Mesenchymal stem cell (in vitro differentiated cells and primary cell): Measurements from ENCODE around the gene MGP.

ENCODE experiments used
- DNase-seq: peaks from one replicate; pipeline ENCODE4 v3.0.0-alpha.2; 2013
- H2AFZ ChIP-seq: one replicate; pipeline ENCODE4 v1.6.1; 2013; ENCODE audit warnings: low read depth, mild to moderate bottlenecking, control low read depth, inconsistent platforms, low read length, moderate library complexity
- H2AK5ac ChIP-seq: 2 replicates; pipeline ENCODE4 v1.6.1; 2013; ENCODE audit warnings: low read length, moderate library complexity, mild to moderate bottlenecking, inconsistent platforms; ENCODE audit not compliant: severe bottlenecking
- H2BK120ac ChIP-seq: one replicate; pipeline ENCODE4 v1.6.1; 2013; ENCODE audit warnings: low read depth, mild to moderate bottlenecking, inconsistent platforms, low read length, moderate library complexity
- H2BK12ac ChIP-seq, 2 experiments: one replicate each; pipeline ENCODE4 v1.6.1; 2013; ENCODE audit warnings: inconsistent platforms in 2 of 2, low read length in 2 of 2, mild to moderate bottlenecking in 2 of 2, moderate library complexity in 2 of 2, control low read depth in 1 of 2
- H2BK15ac ChIP-seq: one replicate; pipeline ENCODE4 v1.6.1; 2013; ENCODE audit warnings: mild to moderate bottlenecking, low read depth, inconsistent platforms; ENCODE audit not compliant: poor library complexity, severe bottlenecking
- H2BK5ac ChIP-seq: 2 replicates; pipeline ENCODE4 v1.6.1; 2013; ENCODE audit warnings: low read depth, mild to moderate bottlenecking, low read length, control low read depth, inconsistent platforms; ENCODE audit not compliant: poor library complexity, severe bottlenecking
- H3K14ac ChIP-seq, 2 experiments: one replicate each; pipeline ENCODE4 v1.6.1; 2013; ENCODE audit warnings: inconsistent platforms in 2 of 2, low read length in 2 of 2, control low read depth in 1 of 2, mild to moderate bottlenecking in 1 of 2, moderate library complexity in 1 of 2
- H3K18ac ChIP-seq, 2 experiments: one replicate each; pipeline ENCODE4 v1.6.1; 2013; ENCODE audit warnings: inconsistent platforms in 2 of 2, low read length in 2 of 2, control low read depth in 1 of 2, low read depth in 1 of 2, mild to moderate bottlenecking in 1 of 2
- H3K23ac ChIP-seq, 2 experiments: one replicate each; pipeline ENCODE4 v1.6.1; 2013; ENCODE audit warnings: inconsistent platforms in 2 of 2, low read length in 2 of 2, mild to moderate bottlenecking in 2 of 2, moderate library complexity in 2 of 2, control low read depth in 1 of 2
- H3K27ac ChIP-seq: 2 replicates; pipeline ENCODE4 v1.5.1; 2013; ENCODE audit warnings: mild to moderate bottlenecking, moderate library complexity, low read length, control low read depth, inconsistent platforms; ENCODE audit not compliant: poor library complexity, severe bottlenecking
- H3K27me3 ChIP-seq, 2 experiments: 2 replicates each; pipeline versions ENCODE4 v1.6.1 to v1.7.0; 2013; ENCODE audit warnings: low read length in 2 of 2, mild to moderate bottlenecking in 2 of 2, moderate library complexity in 2 of 2, control low read depth in 1 of 2, inconsistent platforms in 1 of 2; ENCODE audit not compliant: control insufficient read depth in 1 of 2, insufficient read depth in 1 of 2
- H3K36me3 ChIP-seq, 2 experiments: 2 replicates each; pipeline versions ENCODE4 v1.6.1 to v1.7.0; 2013; ENCODE audit warnings: low read length in 2 of 2, control low read depth in 1 of 2, inconsistent platforms in 1 of 2, low read depth in 1 of 2, mild to moderate bottlenecking in 1 of 2; ENCODE audit not compliant: insufficient read depth in 2 of 2, control insufficient read depth in 1 of 2
- H3K4ac ChIP-seq, 2 experiments: one replicate each; pipeline ENCODE4 v1.6.1; 2013; ENCODE audit warnings: inconsistent platforms in 2 of 2, low read length in 2 of 2, mild to moderate bottlenecking in 2 of 2, moderate library complexity in 2 of 2, control low read depth in 1 of 2, low read depth in 1 of 2
- H3K4me1 ChIP-seq: 2 replicates; pipeline ENCODE4 v1.6.1; 2013; ENCODE audit warnings: low read depth, low read length, control low read depth; ENCODE audit not compliant: control insufficient read depth, insufficient read depth
- H3K4me2 ChIP-seq: 2 replicates; pipeline ENCODE4 v1.6.1; 2013; ENCODE audit warnings: low read length, mild to moderate bottlenecking, inconsistent platforms; ENCODE audit not compliant: poor library complexity, severe bottlenecking
- H3K4me3 ChIP-seq, 2 experiments: 2 replicates each; pipeline versions ENCODE4 v1.5.1 to v1.7.0; 2013; ENCODE audit warnings: low read length in 2 of 2, mild to moderate bottlenecking in 2 of 2, control low read depth in 1 of 2, low read depth in 1 of 2; ENCODE audit not compliant: insufficient read depth in 1 of 2
- H3K79me1 ChIP-seq: replicated peaks from 2 replicates; pipeline ENCODE4 v1.6.1; 2013; ENCODE audit warnings: mild to moderate bottlenecking, control low read depth, low read length, inconsistent platforms; ENCODE audit not compliant: poor library complexity, severe bottlenecking
- H3K9ac ChIP-seq: 2 replicates; pipeline ENCODE4 v1.7.0; 2013; ENCODE audit warnings: mild to moderate bottlenecking, low read length, moderate library complexity
- H3K9me3 ChIP-seq: 2 replicates; pipeline ENCODE4 v1.7.0; 2013; ENCODE audit warnings: mild to moderate bottlenecking, low read length; ENCODE audit not compliant: control insufficient read depth
- H4K8ac ChIP-seq: one replicate; pipeline ENCODE4 v1.6.1; 2013; ENCODE audit warnings: inconsistent platforms, mild to moderate bottlenecking, low read length, moderate library complexity
- H4K91ac ChIP-seq: one replicate; pipeline ENCODE4 v1.6.1; 2013; ENCODE audit warnings: mild to moderate bottlenecking, low read length, inconsistent platforms
- WGBS: methylation state at CpG from one replicate; pipeline ENCODE4 v1.1.7; 2013; ENCODE audit warnings: mixed read lengths; 5-methylcytosine and 5-hydroxymethylcytosine counted together

The MGP gene

GRCh38 chr12:14892726-14893505 lies 7.3 kb upstream of the MGP start:
- H2BK5ac ChIP-seq: no peak overlapping the region
- no peaks in the 10 kb centered on the region for H3K79me1 ChIP-seq
- H4K91ac ChIP-seq: no peak overlapping the region
- H2BK120ac ChIP-seq: no peak overlapping the region
- no peak overlapping the region for H2AK5ac ChIP-seq
- H3K9ac ChIP-seq: peak overlapping the region; percentile 28
- H3K4me3 ChIP-seq: no peak overlapping the region
- H3K9me3 ChIP-seq: no peaks in the 10 kb centered on the region
- H3K27me3 ChIP-seq: no peaks in the 10 kb centered on the region
- no peak overlapping the region for H3K27ac ChIP-seq
- no peak overlapping the region for H3K4ac ChIP-seq
- H3K23ac ChIP-seq: no peak overlapping the region
- no peak for DNase-seq
- no peak overlapping the region for H2BK15ac ChIP-seq
- H3K4me2 ChIP-seq: no peak overlapping the region
- H3K36me3 ChIP-seq: no peaks in the 10 kb centered on the region
- H4K8ac ChIP-seq: no peak overlapping the region
- H3K14ac ChIP-seq: no peak overlapping the region
- H2BK12ac ChIP-seq: no peak overlapping the region
- 89% methylated on average over 6 of the region's 7 CpGs for WGBS
- H3K18ac ChIP-seq: no peak overlapping the region
- no peak overlapping the region for H2AFZ ChIP-seq
- no peaks in the 10 kb centered on the region for H3K4me1 ChIP-seq

GRCh38 chr12:14890701-14891100 lies 5.0 kb upstream of the MGP start:
- Histone ChIP-seq H2BK5ac (no peak overlapping the region), H3K9ac (no peak overlapping the region), H3K14ac (no peak overlapping the region), H3K4me3 (no peak overlapping the region), H3K79me1 (no peaks in the 10 kb centered on the region), H3K4me2 (no peak overlapping the region), H3K27me3 (no peaks in the 10 kb centered on the region), H3K4ac (no peak overlapping the region), H3K36me3 (no peaks in the 10 kb centered on the region), H3K9me3 (no peaks in the 10 kb centered on the region), H2AK5ac (no peak overlapping the region), H4K8ac (no peak overlapping the region), H3K4me1 (no peaks in the 10 kb centered on the region), H2BK120ac (no peak overlapping the region), H4K91ac (no peak overlapping the region), H2AFZ (no peak overlapping the region), H3K23ac (no peak overlapping the region), H2BK15ac (no peak overlapping the region), H3K27ac (no peak overlapping the region), H2BK12ac (no peak overlapping the region), H3K18ac (no peak overlapping the region)
- WGBS: 92% methylated on average over 3 of the region's 5 CpGs
- DNase-seq: no peak

GRCh38 chr12:14886271-14886670 lies 617 bp upstream of the MGP start:
- Histone ChIP-seq H2BK120ac (no peak overlapping the region), H4K91ac (no peak overlapping the region), H3K4me1 (no peaks in the 10 kb centered on the region), H3K14ac (no peak overlapping the region), H3K79me1 (no peaks in the 10 kb centered on the region), H2AK5ac (no peak overlapping the region), H2BK15ac (no peak overlapping the region), H3K27me3 (no peaks in the 10 kb centered on the region), H4K8ac (no peak overlapping the region), H3K9ac (peak overlapping the region; percentile 75), H3K36me3 (no peaks in the 10 kb centered on the region), H3K23ac (no peak overlapping the region), H3K27ac (no peak overlapping the region), H2BK12ac (no peak overlapping the region), H3K4me3 (peak overlapping the region in 1 of 2 experiments; percentile 71), H3K4ac (no peak overlapping the region), H3K9me3 (no peaks in the 10 kb centered on the region), H2AFZ (no peak overlapping the region), H3K18ac (no peak overlapping the region), H2BK5ac (no peak overlapping the region), H3K4me2 (no peak overlapping the region)
- WGBS: over 99% methylated on average over 6 of the region's 6 CpGs
- DNase-seq: no peak

- WGBS: 43% methylated on average over 4 of the region's 5 CpGs
- Histone ChIP-seq H2BK120ac (no peak overlapping the region), H2AFZ (no peak overlapping the region), H3K79me1 (no peaks in the 10 kb centered on the region), H3K36me3 (no peaks in the 10 kb centered on the region), H2BK5ac (no peak overlapping the region), H2BK15ac (no peak overlapping the region), H3K4ac (no peak overlapping the region), H2AK5ac (no peak overlapping the region), H4K8ac (no peak overlapping the region), H3K9ac (peak overlapping the region; percentile 75), H3K9me3 (no peaks in the 10 kb centered on the region), H2BK12ac (no peak overlapping the region), H3K27ac (peak overlapping the region; percentile 54), H3K4me3 (peak overlapping the region in 1 of 2 experiments; percentile 71), H3K23ac (no peak overlapping the region), H3K4me1 (no peaks in the 10 kb centered on the region), H3K27me3 (no peaks in the 10 kb centered on the region), H3K14ac (no peak overlapping the region), H4K91ac (no peak overlapping the region), H3K4me2 (peak overlapping the region; percentile 3), H3K18ac (no peak overlapping the region)
- peak; percentile 69 for DNase-seq
Observed at GRCh38 chr12:14884458-14884878, 1.2 kb downstream of the MGP start.
